NCI-H2227 treated with DMSO at 0.1 percent for 48 hours (cell line): Measurements from ENCODE around the gene MAP2K6.

Experiments used
- DNase-seq: peaks from one replicate; lab custom pipeline; 2025; lab: John Stamatoyannopoulos, UW

The MAP2K6 gene

GRCh38 chr17:69492410-69493071, 78.0 kb downstream of the MAP2K6 start:
- DNase-seq = no peak

GRCh38 chr17:69495787-69496186, 81.3 kb downstream of the MAP2K6 start:
- no peak for DNase-seq

- no peak for DNase-seq
Observed at GRCh38 chr17:69497161-69497560, 82.7 kb downstream of the MAP2K6 start.

- no peak for DNase-seq
Observed at GRCh38 chr17:69499318-69499717, 84.8 kb downstream of the MAP2K6 start.

GRCh38 chr17:69500911-69501429, 86.5 kb downstream of the MAP2K6 start:
- DNase-seq = no peak

GRCh38 chr17:69501591-69502468, 87.3 kb downstream of the MAP2K6 start:
- DNase-seq = peak; percentile 67

GRCh38 chr17:69503711-69504110, 89.2 kb downstream of the MAP2K6 start:
- no peak for DNase-seq

- no peak for DNase-seq
Observed at GRCh38 chr17:69505740-69506139, 91.2 kb downstream of the MAP2K6 start.

- no peak for DNase-seq
Observed at GRCh38 chr17:69506489-69506888, 92.0 kb downstream of the MAP2K6 start.

- DNase-seq = no peak
Observed at GRCh38 chr17:69508814-69509213, 94.3 kb downstream of the MAP2K6 start.

- DNase-seq = no peak
Observed at GRCh38 chr17:69511250-69511649, 96.8 kb downstream of the MAP2K6 start.

GRCh38 chr17:69512946-69513345, 98.4 kb downstream of the MAP2K6 start:
- DNase-seq = no peak

- DNase-seq = no peak
Observed at GRCh38 chr17:69516225-69516624, 101.7 kb downstream of the MAP2K6 start.

GRCh38 chr17:69516911-69517310, 102.4 kb downstream of the MAP2K6 start:
- DNase-seq = no peak

- no peak for DNase-seq
Observed at GRCh38 chr17:69518951-69519350, 104.5 kb downstream of the MAP2K6 start.

GRCh38 chr17:69523244-69523861, 108.9 kb downstream of the MAP2K6 start:
- DNase-seq = peak; percentile 35

GRCh38 chr17:69524854-69525253, 110.4 kb downstream of the MAP2K6 start:
- no peak for DNase-seq

- peak; percentile 43 for DNase-seq
Observed at GRCh38 chr17:69525920-69526841, 111.7 kb downstream of the MAP2K6 start.

- DNase-seq = no peak
Observed at GRCh38 chr17:69528035-69528434, 113.5 kb downstream of the MAP2K6 start.

- DNase-seq = no peak
Observed at GRCh38 chr17:69533481-69534234, 119.2 kb downstream of the MAP2K6 start.

GRCh38 chr17:69534235-69534621, 119.7 kb downstream of the MAP2K6 start:
- no peak for DNase-seq
